H9 (cell line): ENCODE measurements around the gene SRM. TPM values are rescaled to one million over a fixed set of nuclear protein-coding genes. Genes with fewer than 3 reads are reported as not detected.

Source experiments
- DNase-seq: peaks from one replicate; pipeline ENCODE4 v3.0.0-alpha.2; 2017
- H2AFZ ChIP-seq: one replicate; pipeline ENCODE4 v1.6.1; 2013; ENCODE audit warnings: mild to moderate bottlenecking, low read length, control low read depth, moderate library complexity
- H2AK5ac ChIP-seq: 2 replicates; pipeline ENCODE4 v1.6.1; 2013; ENCODE audit warnings: low read length, control low read depth, mixed read lengths; ENCODE audit not compliant: insufficient read length
- H2BK120ac ChIP-seq: one replicate; pipeline ENCODE4 v1.6.1; 2013; ENCODE audit warnings: low read depth, mild to moderate bottlenecking, low read length, control low read depth, inconsistent platforms; ENCODE audit not compliant: poor library complexity, severe bottlenecking
- H2BK12ac ChIP-seq: 2 replicates; pipeline ENCODE4 v1.6.1; 2013; ENCODE audit warnings: low read length, control low read depth, mixed read lengths, low read depth; ENCODE audit not compliant: insufficient read length
- H2BK15ac ChIP-seq: 2 replicates; pipeline ENCODE4 v1.6.1; 2013; ENCODE audit warnings: low read depth, low read length, control low read depth
- H2BK20ac ChIP-seq: one replicate; pipeline ENCODE4 v1.6.1; 2013; ENCODE audit warnings: low read depth, mild to moderate bottlenecking, low read length, control low read depth, inconsistent platforms; ENCODE audit not compliant: poor library complexity, severe bottlenecking
- H2BK5ac ChIP-seq: 2 replicates; pipeline ENCODE4 v1.6.1; 2013; ENCODE audit warnings: low read length, control low read depth, mixed read lengths; ENCODE audit not compliant: insufficient read length
- H3K14ac ChIP-seq: 2 replicates; pipeline ENCODE4 v1.6.1; 2013; ENCODE audit warnings: low read length, control low read depth; ENCODE audit not compliant: insufficient read depth
- H3K18ac ChIP-seq: 2 replicates; pipeline ENCODE4 v1.6.1; 2013; ENCODE audit warnings: low read depth, mild to moderate bottlenecking, mixed read lengths, low read length, control low read depth; ENCODE audit not compliant: insufficient read length
- H3K23ac ChIP-seq: 2 replicates; pipeline ENCODE4 v1.6.1; 2013; ENCODE audit warnings: low read length, control low read depth, mixed read lengths, low read depth; ENCODE audit not compliant: insufficient read length
- H3K23me2 ChIP-seq: 2 replicates; pipeline ENCODE4 v1.6.1; 2013; ENCODE audit warnings: low read depth, mild to moderate bottlenecking, mixed read lengths, low read length, control low read depth; ENCODE audit not compliant: insufficient read length, poor library complexity, severe bottlenecking
- H3K27ac ChIP-seq: 2 replicates; pipeline ENCODE4 v1.5.1; 2013; ENCODE audit warnings: low read length, control low read depth, mixed read lengths, low read depth; ENCODE audit not compliant: insufficient read length
- H3K27me3 ChIP-seq: 2 replicates; pipeline ENCODE4 v1.6.1; 2013; ENCODE audit warnings: low read length, control low read depth, inconsistent platforms; ENCODE audit not compliant: insufficient read depth
- H3K4ac ChIP-seq: 2 replicates; pipeline ENCODE4 v1.6.1; 2013; ENCODE audit warnings: low read depth, mild to moderate bottlenecking, control low read depth, inconsistent platforms, low read length, moderate library complexity
- H3K4me1 ChIP-seq: 2 replicates; pipeline ENCODE4 v1.6.1; 2013; ENCODE audit warnings: low read length, control low read depth, inconsistent platforms; ENCODE audit not compliant: insufficient read depth
- H3K4me2 ChIP-seq: 2 replicates; pipeline ENCODE4 v1.6.1; 2013; ENCODE audit warnings: low read length, control low read depth, mixed read lengths; ENCODE audit not compliant: insufficient read length, insufficient read depth
- H3K56ac ChIP-seq: 2 replicates; pipeline ENCODE4 v1.6.1; 2013; ENCODE audit warnings: low read depth, mild to moderate bottlenecking, mixed read lengths, low read length, control low read depth; ENCODE audit not compliant: insufficient read length
- H3K79me1 ChIP-seq: 2 replicates; pipeline ENCODE4 v1.6.1; 2013; ENCODE audit warnings: low read depth, mild to moderate bottlenecking, moderate library complexity, low read length, control low read depth, inconsistent platforms; ENCODE audit not compliant: insufficient read depth, poor library complexity, severe bottlenecking
- H3K79me2 ChIP-seq: 2 replicates; pipeline ENCODE4 v1.6.1; 2013; ENCODE audit warnings: low read length, control low read depth, inconsistent platforms; ENCODE audit not compliant: insufficient read depth
- H3K9ac ChIP-seq: 2 replicates; pipeline ENCODE4 v1.6.1; 2013; ENCODE audit warnings: low read length, control low read depth, mixed read lengths; ENCODE audit not compliant: insufficient read length; ENCODE audit errors: extremely low read depth
- H3K9me3 ChIP-seq: one replicate; pipeline ENCODE4 v1.6.1; 2013; ENCODE audit warnings: low read depth, low read length, inconsistent platforms; ENCODE audit not compliant: control insufficient read depth
- H3T11ph ChIP-seq: one replicate; pipeline ENCODE4 v1.6.1; 2013; ENCODE audit warnings: mild to moderate bottlenecking, low read length, control low read depth, inconsistent platforms
- H4K20me1 ChIP-seq: one replicate; pipeline ENCODE4 v1.6.1; 2013; ENCODE audit not compliant: control insufficient read depth, insufficient read length, insufficient read depth
- H4K5ac ChIP-seq: 2 replicates; pipeline ENCODE4 v1.6.1; 2013; ENCODE audit warnings: low read depth, mild to moderate bottlenecking, mixed read lengths, low read length, control low read depth; ENCODE audit not compliant: insufficient read length
- H4K8ac ChIP-seq: replicated peaks from 2 replicates; pipeline ENCODE4 v1.6.1; 2013; ENCODE audit warnings: low read length, control low read depth, mixed read lengths, low read depth; ENCODE audit not compliant: insufficient read length
- H4K91ac ChIP-seq: 2 replicates; pipeline ENCODE4 v1.6.1; 2013; ENCODE audit warnings: low read depth, mild to moderate bottlenecking, moderate library complexity, mixed read lengths, low read length, control low read depth; ENCODE audit not compliant: insufficient read length
- H3K27ac Mint-ChIP-seq, 3 experiments: 2 replicates in 2 of 3; 3 replicates in 1 of 3; pipeline ENCODE4 v1.8.0; 2020 to 2021; ENCODE audit warnings: mixed read lengths in 3 of 3, mild to moderate bottlenecking in 1 of 3, moderate library complexity in 1 of 3
- H3K27me3 Mint-ChIP-seq: 2 replicates; pipeline ENCODE4 v1.8.0; 2021; ENCODE audit warnings: low read depth, mild to moderate bottlenecking, moderate library complexity, mixed read lengths
- H3K36me3 Mint-ChIP-seq, 3 experiments: 2 replicates in 2 of 3; 3 replicates in 1 of 3; pipeline ENCODE4 v1.8.0; 2020 to 2021; ENCODE audit warnings: low read depth in 3 of 3, mixed read lengths in 3 of 3; ENCODE audit not compliant: insufficient read depth in 1 of 3
- H3K4me1 Mint-ChIP-seq, 2 experiments: 2 replicates each; pipeline ENCODE4 v1.8.0; 2020; ENCODE audit warnings: mixed read lengths in 2 of 2
- H3K4me3 Mint-ChIP-seq, 2 experiments: 2 replicates in 1 of 2; 3 replicates in 1 of 2; pipeline ENCODE4 v1.8.0; 2020 to 2021; ENCODE audit warnings: mild to moderate bottlenecking in 2 of 2, mixed read lengths in 2 of 2, moderate library complexity in 1 of 2
- H3K9me3 Mint-ChIP-seq, 2 experiments: 2 replicates in 1 of 2; 3 replicates in 1 of 2; pipeline ENCODE4 v1.8.0; 2020; ENCODE audit warnings: mild to moderate bottlenecking in 2 of 2, mixed read lengths in 2 of 2, moderate library complexity in 1 of 2
- WGBS: extraction: QIAGEN DNeasy Blood & Tissue Kit; methylation state at CpG from one replicate; pipeline ENCODE4 v1.1.7; 2013; ENCODE audit warnings: missing lambda C conversion rate, low lambda C conversion rate, mixed read lengths; ENCODE audit not compliant: insufficient read length; ENCODE audit errors: extremely low coverage; 5-methylcytosine and 5-hydroxymethylcytosine counted together
- total RNA-seq: library from RNA; stranded (reverse); gene quantifications from 2 replicates; pipeline ENCODE4 v1.2.1, GENCODE V29; 2021
- TF ChIP-seq, protein P1 (sequence below): fragments of 200-600 bp; sonication (generic); conservative IDR thresholded peaks from 3 replicates; pipeline ENCODE4 v1.8.0; 2021; ENCODE audit warnings: antibody characterized with exemption, mild to moderate bottlenecking

Gene SRM
- total RNA-seq, 1 experiment from 2014 or later = 196 TPM

GRCh38 chr1:11024154-11024873 lies 35.5 kb downstream of the SRM start:
- no peaks in the 10 kb centered on the region for H3K79me2 ChIP-seq
- Mint-ChIP-seq H3K9me3 (no peaks in the 10 kb centered on the region), H3K4me3 (no peak overlapping the region), H3K27ac (peak overlapping the region in 1 of 3 experiments; percentile 84; a peak in 2 of 7 replicates), H3K4me1 (peaks cover 0 to 19% of the 10 kb centered on the region in 2 experiments; a peak in 2 of 4 replicates), H3K36me3 (peaks cover 42 to 93% (median 77%) of the 10 kb centered on the region in 3 experiments; a peak in 6 of 7 replicates), H3K27me3 (no peaks in the 10 kb centered on the region)
- no peak overlapping the region for H3K4me2 ChIP-seq
- TF ChIP-seq, protein P1, sequence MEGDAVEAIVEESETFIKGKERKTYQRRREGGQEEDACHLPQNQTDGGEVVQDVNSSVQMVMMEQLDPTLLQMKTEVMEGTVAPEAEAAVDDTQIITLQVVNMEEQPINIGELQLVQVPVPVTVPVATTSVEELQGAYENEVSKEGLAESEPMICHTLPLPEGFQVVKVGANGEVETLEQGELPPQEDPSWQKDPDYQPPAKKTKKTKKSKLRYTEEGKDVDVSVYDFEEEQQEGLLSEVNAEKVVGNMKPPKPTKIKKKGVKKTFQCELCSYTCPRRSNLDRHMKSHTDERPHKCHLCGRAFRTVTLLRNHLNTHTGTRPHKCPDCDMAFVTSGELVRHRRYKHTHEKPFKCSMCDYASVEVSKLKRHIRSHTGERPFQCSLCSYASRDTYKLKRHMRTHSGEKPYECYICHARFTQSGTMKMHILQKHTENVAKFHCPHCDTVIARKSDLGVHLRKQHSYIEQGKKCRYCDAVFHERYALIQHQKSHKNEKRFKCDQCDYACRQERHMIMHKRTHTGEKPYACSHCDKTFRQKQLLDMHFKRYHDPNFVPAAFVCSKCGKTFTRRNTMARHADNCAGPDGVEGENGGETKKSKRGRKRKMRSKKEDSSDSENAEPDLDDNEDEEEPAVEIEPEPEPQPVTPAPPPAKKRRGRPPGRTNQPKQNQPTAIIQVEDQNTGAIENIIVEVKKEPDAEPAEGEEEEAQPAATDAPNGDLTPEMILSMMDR = no peak
- H2AK5ac ChIP-seq = no peak overlapping the region
- no peak overlapping the region for H2BK20ac ChIP-seq
- no peak overlapping the region for H4K5ac ChIP-seq
- H3K9me3 ChIP-seq = no peaks in the 10 kb centered on the region
- no peaks in the 10 kb centered on the region for H3K4me1 ChIP-seq
- H3K14ac ChIP-seq = no peak overlapping the region
- no peak overlapping the region for H3K23ac ChIP-seq
- no CpG with 5 or more reads among the region's 3 CpGs for WGBS
- no peak for DNase-seq
- no peaks in the 10 kb centered on the region for H4K20me1 ChIP-seq
- no peak overlapping the region for H3K27ac ChIP-seq
- no peak overlapping the region for H3K9ac ChIP-seq
- no peak overlapping the region for H2BK5ac ChIP-seq
- H3K56ac ChIP-seq = no peak overlapping the region
- no peak overlapping the region for H4K8ac ChIP-seq
- H3K4ac ChIP-seq = no peak overlapping the region
- no peak overlapping the region for H3K18ac ChIP-seq
- H2BK15ac ChIP-seq = no peak overlapping the region
- peaks cover 2% of the 10 kb centered on the region for H3K79me1 ChIP-seq
- H3T11ph ChIP-seq = no peak overlapping the region
- H3K27me3 ChIP-seq = no peaks in the 10 kb centered on the region
- no peaks in the 10 kb centered on the region for H3K23me2 ChIP-seq
- no peak overlapping the region for H4K91ac ChIP-seq
- no peak overlapping the region for H2AFZ ChIP-seq
- H2BK12ac ChIP-seq = no peak overlapping the region
- no peak overlapping the region for H2BK120ac ChIP-seq
